CD4-positive, alpha-beta T cell (primary cell): ENCODE results near the gene PRMT1. TPM values are rescaled to one million over a fixed set of nuclear protein-coding genes. Genes with fewer than 3 reads are reported as not detected.

Experiments
- ATAC-seq: fragments of 200-7000 bp; cut with Tn5 transposase; one replicate; pipeline ENCODE4 v1.10.0; 2022; ENCODE audit warnings: mild to moderate bottlenecking; ENCODE audit not compliant: poor library complexity
- CTCF ChIA-PET: fragments of 350-600 bp; sonication (Branson Sonifier 250); formaldehyde crosslinking; loops from one replicate; lab custom pipeline; 2021; ENCODE audit warnings: antibody characterized with exemption, inconsistent platforms; lab: Charles Lee
- POLR2A ChIA-PET: fragments of 350-600 bp; sonication (Branson Sonifier 250); formaldehyde crosslinking; loops from one replicate; lab custom pipeline; 2021; ENCODE audit warnings: antibody characterized with exemption, inconsistent platforms; lab: Charles Lee
- DNase-seq, 14 experiments: peaks; one replicate each; pipeline ENCODE4 v3.0.0-alpha.2; 2013 to 2020; ENCODE audit warnings: mixed read lengths in 2 of 14
- H3K27ac ChIP-seq, 2 donors: one replicate each; pipeline versions ENCODE4 v1.5.1 to v1.7.0; 2013; ENCODE audit warnings: low read length in 2 of 2, low read depth in 1 of 2, mild to moderate bottlenecking in 1 of 2
- H3K27me3 ChIP-seq, 2 experiments: 1 replicate in 1 of 2; 2 replicates in 1 of 2; pipeline versions ENCODE4 v1.6.1 to v1.7.0; 2013; ENCODE audit warnings: low read length in 2 of 2, control low read depth in 1 of 2, mild to moderate bottlenecking in 1 of 2, moderate library complexity in 1 of 2; ENCODE audit not compliant: insufficient read depth in 2 of 2, control insufficient read depth in 1 of 2
- H3K36me3 ChIP-seq: one replicate; pipeline ENCODE4 v1.6.1; 2013; ENCODE audit warnings: low read length, control low read depth; ENCODE audit not compliant: insufficient read depth
- H3K4me1 ChIP-seq: one replicate; pipeline ENCODE4 v1.6.1; 2013; ENCODE audit warnings: low read length, control low read depth; ENCODE audit not compliant: insufficient read depth
- H3K4me3 ChIP-seq: one replicate; pipeline ENCODE4 v1.5.1; 2013; ENCODE audit warnings: mild to moderate bottlenecking, low read length, moderate library complexity
- H3K9me3 ChIP-seq, 2 experiments: 1 replicate in 1 of 2; 2 replicates in 1 of 2; pipeline versions ENCODE4 v1.6.1 to v1.7.0; 2013; ENCODE audit warnings: low read length in 2 of 2, mild to moderate bottlenecking in 2 of 2, control low read depth in 1 of 2, moderate library complexity in 1 of 2; ENCODE audit not compliant: control insufficient read depth in 1 of 2, insufficient read depth in 1 of 2
- H3K27ac Mint-ChIP-seq: one replicate; pipeline ENCODE4 v1.8.0; 2020; ENCODE audit warnings: mixed read lengths
- H3K27me3 Mint-ChIP-seq: one replicate; pipeline ENCODE4 v1.8.0; 2021; ENCODE audit warnings: mixed read lengths
- H3K36me3 Mint-ChIP-seq: one replicate; pipeline ENCODE4 v1.8.0; 2021; ENCODE audit warnings: low read depth, mixed read lengths
- H3K4me1 Mint-ChIP-seq: one replicate; pipeline ENCODE4 v1.8.0; 2021; ENCODE audit warnings: low read depth, mixed read lengths
- H3K4me3 Mint-ChIP-seq: one replicate; pipeline ENCODE4 v1.8.0; 2020; ENCODE audit warnings: mild to moderate bottlenecking, mixed read lengths
- H3K9me3 Mint-ChIP-seq: one replicate; pipeline ENCODE4 v1.8.0; 2020; ENCODE audit warnings: mixed read lengths
- intact Hi-C, 2 experiments: fragments of 100-400 bp; cut with DNase I in 1 of 2; cut with micrococcal nuclease in 1 of 2; formaldehyde crosslinking; loops; one replicate each; pipeline versions ENCODE4 v1.15.1 to v1.9.0; 2023 to 2025; cut with DNase I, micrococcal nuclease
- total RNA-seq, 174 experiments: library from RNA in 2 of 174; stranded (reverse) in 2 of 174; gene quantifications; one replicate each; pipeline ENCODE4 v1.2.3 and lab custom pipeline; 2021 to 2026
- TF ChIP-seq, protein P1 (sequence below): fragments of 200-600 bp; IDR thresholded peaks from one replicate; pipeline ENCODE4 v1.8.0; 2022; ENCODE audit warnings: antibody characterized with exemption, mild to moderate bottlenecking

PRMT1 gene
- total RNA-seq, 2 experiments from 2014 or later: 41.5 to 46.4 TPM

DNA sequence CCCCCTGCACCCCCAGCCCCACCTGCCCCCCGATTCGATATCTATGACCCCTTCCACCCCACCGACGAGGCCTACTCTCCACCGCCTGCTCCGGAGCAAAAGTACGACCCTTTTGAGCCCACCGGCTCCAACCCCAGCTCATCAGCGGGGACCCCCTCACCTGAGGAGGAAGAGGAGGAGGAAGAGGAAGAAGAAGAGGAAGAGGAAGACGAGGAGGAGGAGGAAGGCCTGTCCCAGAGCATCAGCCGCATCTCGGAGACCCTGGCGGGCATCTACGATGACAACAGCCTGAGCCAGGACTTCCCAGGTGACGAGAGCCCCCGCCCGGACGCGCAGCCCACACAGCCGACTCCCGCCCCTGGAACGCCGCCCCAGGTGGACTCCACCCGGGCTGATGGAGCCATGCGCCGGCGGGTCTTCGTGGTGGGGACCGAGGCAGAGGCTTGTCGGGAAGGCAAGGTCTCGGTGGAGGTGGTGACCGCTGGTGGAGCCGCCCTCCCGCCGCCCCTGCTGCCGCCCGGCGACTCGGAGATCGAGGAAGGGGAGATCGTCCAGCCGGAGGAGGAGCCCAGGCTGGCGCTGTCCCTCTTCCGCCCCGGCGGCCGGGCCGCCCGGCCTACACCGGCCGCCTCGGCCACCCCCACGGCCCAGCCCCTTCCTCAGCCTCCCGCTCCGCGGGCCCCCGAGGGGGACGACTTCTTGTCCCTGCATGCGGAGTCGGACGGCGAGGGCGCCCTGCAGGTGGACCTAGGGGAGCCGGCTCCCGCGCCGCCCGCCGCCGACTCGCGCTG lies 25.8 kb upstream of the PRMT1 start:
- H3K36me3 ChIP-seq: peaks cover 76% of the 10 kb centered on the region
- no peak overlapping the region for H3K4me3 ChIP-seq
- DNase-seq: peak in 1 of 14 experiments; percentile 29
- Mint-ChIP-seq H3K4me1 (no peaks in the 10 kb centered on the region), H3K9me3 (no peaks in the 10 kb centered on the region), H3K27ac (no peak overlapping the region), H3K36me3 (peaks cover 61% of the 10 kb centered on the region), H3K27me3 (no peaks in the 10 kb centered on the region), H3K4me3 (no peak overlapping the region)
- ChIA-PET POLR2A (no interaction called here), CTCF (no interaction called here)
- TF ChIP-seq, protein P1, sequence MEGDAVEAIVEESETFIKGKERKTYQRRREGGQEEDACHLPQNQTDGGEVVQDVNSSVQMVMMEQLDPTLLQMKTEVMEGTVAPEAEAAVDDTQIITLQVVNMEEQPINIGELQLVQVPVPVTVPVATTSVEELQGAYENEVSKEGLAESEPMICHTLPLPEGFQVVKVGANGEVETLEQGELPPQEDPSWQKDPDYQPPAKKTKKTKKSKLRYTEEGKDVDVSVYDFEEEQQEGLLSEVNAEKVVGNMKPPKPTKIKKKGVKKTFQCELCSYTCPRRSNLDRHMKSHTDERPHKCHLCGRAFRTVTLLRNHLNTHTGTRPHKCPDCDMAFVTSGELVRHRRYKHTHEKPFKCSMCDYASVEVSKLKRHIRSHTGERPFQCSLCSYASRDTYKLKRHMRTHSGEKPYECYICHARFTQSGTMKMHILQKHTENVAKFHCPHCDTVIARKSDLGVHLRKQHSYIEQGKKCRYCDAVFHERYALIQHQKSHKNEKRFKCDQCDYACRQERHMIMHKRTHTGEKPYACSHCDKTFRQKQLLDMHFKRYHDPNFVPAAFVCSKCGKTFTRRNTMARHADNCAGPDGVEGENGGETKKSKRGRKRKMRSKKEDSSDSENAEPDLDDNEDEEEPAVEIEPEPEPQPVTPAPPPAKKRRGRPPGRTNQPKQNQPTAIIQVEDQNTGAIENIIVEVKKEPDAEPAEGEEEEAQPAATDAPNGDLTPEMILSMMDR: no peak
- no peak for ATAC-seq
- intact Hi-C loops: no loop called here
- no peaks in the 10 kb centered on the region for H3K9me3 ChIP-seq
- no peak overlapping the region for H3K27ac ChIP-seq
- no peaks in the 10 kb centered on the region for H3K27me3 ChIP-seq
- peaks cover 2% of the 10 kb centered on the region for H3K4me1 ChIP-seq

DNA sequence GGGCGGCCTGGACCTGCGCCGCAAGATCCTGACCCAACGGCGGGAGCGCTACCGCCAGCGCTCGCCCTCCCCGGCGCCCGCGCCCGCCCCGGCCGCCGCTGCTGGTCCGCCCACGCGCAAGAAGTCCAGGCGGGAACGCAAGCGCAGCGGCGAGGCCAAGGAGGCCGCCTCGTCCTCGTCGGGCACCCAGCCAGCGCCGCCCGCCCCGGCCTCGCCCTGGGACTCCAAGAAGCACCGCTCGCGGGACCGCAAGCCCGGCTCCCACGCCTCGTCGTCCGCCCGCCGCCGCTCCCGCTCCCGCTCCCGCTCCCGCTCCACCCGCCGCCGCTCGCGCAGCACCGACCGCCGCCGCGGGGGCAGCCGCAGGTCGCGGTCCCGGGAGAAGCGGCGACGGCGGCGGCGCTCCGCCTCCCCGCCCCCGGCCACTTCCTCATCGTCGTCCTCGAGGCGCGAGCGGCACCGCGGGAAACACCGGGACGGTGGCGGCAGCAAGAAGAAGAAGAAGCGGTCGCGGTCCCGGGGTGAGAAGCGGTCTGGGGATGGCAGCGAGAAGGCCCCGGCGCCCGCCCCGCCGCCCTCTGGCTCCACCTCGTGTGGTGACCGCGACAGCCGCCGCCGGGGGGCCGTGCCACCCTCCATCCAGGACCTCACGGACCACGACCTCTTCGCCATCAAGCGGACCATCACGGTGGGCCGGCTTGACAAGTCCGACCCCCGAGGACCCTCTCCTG lies 25.1 kb upstream of the PRMT1 start:
- H3K27ac Mint-ChIP-seq: no peak overlapping the region
- no peak overlapping the region for H3K27ac ChIP-seq

DNA sequence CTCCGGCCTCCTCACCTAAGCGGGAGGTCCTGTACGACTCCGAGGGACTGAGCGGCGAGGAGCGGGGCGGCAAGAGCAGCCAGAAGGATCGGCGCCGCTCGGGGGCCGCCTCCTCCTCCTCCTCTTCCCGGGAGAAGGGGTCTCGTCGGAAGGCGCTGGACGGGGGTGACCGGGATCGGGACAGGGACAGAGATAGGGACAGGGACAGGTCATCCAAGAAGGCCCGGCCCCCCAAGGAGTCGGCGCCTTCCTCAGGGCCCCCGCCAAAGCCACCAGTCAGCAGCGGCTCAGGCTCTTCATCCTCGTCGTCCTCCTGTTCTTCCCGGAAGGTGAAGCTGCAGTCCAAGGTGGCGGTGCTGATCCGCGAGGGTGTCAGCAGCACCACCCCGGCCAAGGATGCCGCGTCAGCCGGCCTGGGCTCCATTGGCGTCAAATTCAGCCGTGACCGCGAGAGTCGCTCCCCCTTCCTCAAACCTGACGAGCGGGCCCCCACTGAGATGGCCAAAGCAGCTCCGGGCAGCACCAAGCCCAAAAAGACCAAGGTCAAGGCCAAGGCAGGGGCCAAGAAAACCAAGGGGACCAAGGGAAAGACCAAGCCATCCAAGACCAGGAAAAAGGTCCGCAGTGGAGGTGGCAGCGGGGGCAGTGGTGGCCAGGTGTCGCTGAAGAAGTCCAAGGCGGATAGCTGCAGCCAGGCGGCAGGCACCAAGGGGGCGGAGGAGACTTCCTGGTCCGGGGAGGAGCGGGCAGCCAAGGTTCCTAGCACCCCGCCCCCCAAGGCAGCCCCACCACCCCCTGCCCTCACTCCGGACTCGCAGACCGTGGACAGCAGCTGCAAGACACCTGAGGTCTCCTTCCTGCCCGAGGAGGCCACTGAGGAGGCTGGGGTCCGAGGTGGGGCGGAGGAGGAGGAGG lies 24.3 kb upstream of the PRMT1 start:
- H3K36me3 ChIP-seq: peaks cover 76% of the 10 kb centered on the region
- POLR2A ChIA-PET: no interaction called here
- CTCF ChIA-PET: no interaction called here

More for the DNA sequence above, 25.1 kb upstream of the PRMT1 start:
- no peaks in the 10 kb centered on the region for H3K27me3 Mint-ChIP-seq
- Histone ChIP-seq H3K4me3 (no peak overlapping the region), H3K9me3 (no peaks in the 10 kb centered on the region), H3K4me1 (peaks cover 2% of the 10 kb centered on the region), H3K27me3 (no peaks in the 10 kb centered on the region), H3K36me3 (peaks cover 76% of the 10 kb centered on the region)
- ChIA-PET CTCF (no interaction called here), POLR2A (no interaction called here)
- ATAC-seq: no peak
- H3K4me1 Mint-ChIP-seq: no peaks in the 10 kb centered on the region
- peaks cover 64% of the 10 kb centered on the region for H3K36me3 Mint-ChIP-seq
- H3K9me3 Mint-ChIP-seq: no peaks in the 10 kb centered on the region
- TF ChIP-seq, protein P1: no peak
- intact Hi-C loops: no loop called here
- H3K4me3 Mint-ChIP-seq: no peak overlapping the region
- no peak for DNase-seq

More for the DNA sequence above, 24.3 kb upstream of the PRMT1 start:
- no peak for DNase-seq
- Mint-ChIP-seq H3K9me3 (no peaks in the 10 kb centered on the region), H3K4me3 (no peak overlapping the region), H3K4me1 (no peaks in the 10 kb centered on the region), H3K27me3 (no peaks in the 10 kb centered on the region), H3K27ac (no peak overlapping the region), H3K36me3 (peaks cover 64% of the 10 kb centered on the region)
- intact Hi-C loops: no loop called here
- Histone ChIP-seq H3K27me3 (no peaks in the 10 kb centered on the region), H3K9me3 (no peaks in the 10 kb centered on the region), H3K4me3 (no peak overlapping the region), H3K4me1 (peaks cover 2% of the 10 kb centered on the region), H3K27ac (no peak overlapping the region)
- TF ChIP-seq, protein P1: no peak
- no peak for ATAC-seq
